ENCODE data around the gene GRK2. TPM values are rescaled to one million over a fixed set of nuclear protein-coding genes. Genes with fewer than 3 reads are reported as not detected.
"Not testable (repeated sequence)": the region's sequence is repeated elsewhere in the genome, so short reads cannot be mapped to it uniquely, and the experiment has no call there.

GRK2 gene
- total RNA-seq, 2 donors from 2014 or later: 51.6 to 52.6 TPM

- intact Hi-C loops (cut with DNase I): no loop called here
- no peak for DNase-seq
- no peak for ATAC-seq
These were observed 14.4 kb upstream of the GRK2 start for GRCh38 chr11:67251841-67252240.

GRCh38 chr11:67252831-67253239 lies 13.4 kb upstream of the GRK2 start:
- intact Hi-C loops (cut with DNase I): no loop called here
- ATAC-seq (peak; percentile 55), DNase-seq (no peak)

- DNase-seq: no peak
- intact Hi-C loops (cut with DNase I): no loop called here
- ATAC-seq: no peak
These were observed 12.2 kb upstream of the GRK2 start for GRCh38 chr11:67253872-67254624.

- DNase-seq: no peak
- intact Hi-C loops (cut with DNase I): no loop called here
- ATAC-seq: no peak
These were observed 11.5 kb upstream of the GRK2 start for GRCh38 chr11:67254798-67255197.

GRCh38 chr11:67255353-67255752 lies 10.9 kb upstream of the GRK2 start:
- intact Hi-C loops (cut with DNase I): no loop called here
- DNase-seq: no peak
- ATAC-seq: no peak

- no peak for DNase-seq
- intact Hi-C loops (cut with DNase I): no loop called here
- no peak for ATAC-seq
These were observed 10.4 kb upstream of the GRK2 start for GRCh38 chr11:67255864-67256263.

GRCh38 chr11:67256477-67257135 lies 9.7 kb upstream of the GRK2 start:
- no peak for DNase-seq
- intact Hi-C loops (cut with DNase I): no loop called here
- no peak for ATAC-seq

- ATAC-seq: no peak
- intact Hi-C loops (cut with DNase I): no loop called here
- DNase-seq: no peak
These were observed 5.9 kb upstream of the GRK2 start for GRCh38 chr11:67260406-67260805.

GRCh38 chr11:67260885-67261639 lies 5.2 kb upstream of the GRK2 start:
- ATAC-seq (peak; percentile 38 to 57), DNase-seq (peak; percentile 77)
- intact Hi-C loops (cut with DNase I): not testable (repeated sequence)

GRCh38 chr11:67261640-67261945 lies 4.7 kb upstream of the GRK2 start:
- intact Hi-C loops (cut with DNase I): no loop called here
- DNase-seq (no peak), ATAC-seq (no peak)

GRCh38 chr11:67261946-67262681 lies 4.2 kb upstream of the GRK2 start:
- no peak for DNase-seq
- intact Hi-C loops (cut with DNase I): loop anchor here in 1 of 2 donors (1.0 kb wide), 1 partner anchor 55 kb away; no protein-coding TSS in a partner anchor
- ATAC-seq: no peak

GRCh38 chr11:67262731-67263675 lies 3.3 kb upstream of the GRK2 start:
- intact Hi-C loops (cut with DNase I): loop anchor here in 1 of 2 donors (1.0 kb wide), 1 partner anchor 54 kb away; no protein-coding TSS in a partner anchor
- peak; percentile 65 to 73 for ATAC-seq

GRCh38 chr11:67264260-67264659 lies 2.0 kb upstream of the GRK2 start:
- intact Hi-C loops (cut with DNase I): no loop called here
- ATAC-seq: no peak
- DNase-seq: no peak

More at GRCh38 chr11:67262731-67263675, 3.3 kb upstream of the GRK2 start:
- peak; percentile 84 for DNase-seq

GRCh38 chr11:67264877-67265632 lies 1.2 kb upstream of the GRK2 start:
- intact Hi-C loops (cut with DNase I): no loop called here
- DNase-seq (peak; percentile 20), ATAC-seq (no peak)

GRCh38 chr11:67265633-67266448 lies 432 bp upstream of the GRK2 start:
- intact Hi-C loops (cut with DNase I): loop anchor here in 1 of 2 donors (1.0 kb wide), 1 partner anchor 51 kb away; no protein-coding TSS in a partner anchor
- DNase-seq: peak; percentile 82
- peak; percentile 44 to 67 for ATAC-seq

GRCh38 chr11:67267188-67268080 lies 1.2 kb downstream of the GRK2 start:
- ATAC-seq (peak in 1 of 2 donors; percentile 1), DNase-seq (peak; percentile 33)
- intact Hi-C loops (cut with DNase I): loop anchor here in 1 of 2 donors (2.0 kb wide), 1 partner anchor 49 kb away; no protein-coding TSS in a partner anchor

Data from left cardiac atrium (tissue), 4 donors.